NB4 (cell line): Measurements from ENCODE around the gene C22orf15.

Experiments used
- DNase-seq: peaks from one replicate; pipeline ENCODE4 v3.0.0; 2010; ENCODE audit warnings: low read depth
- H3K4me3 ChIP-seq: one replicate; pipeline ENCODE4 v1.5.1; 2011; ENCODE audit warnings: mild to moderate bottlenecking, low read depth, low read length, moderate library complexity
- MYC ChIP-seq: IDR thresholded peaks from 2 replicates; pipeline ENCODE4 v1.6.1; 2011; ENCODE audit warnings: low read depth, low read length
- POLR2A ChIP-seq: IDR thresholded peaks from 2 replicates; pipeline ENCODE4 v1.6.1; 2011; ENCODE audit warnings: mild to moderate bottlenecking; ENCODE audit not compliant: insufficient read length; ENCODE audit errors: extremely low read depth
- TF ChIP-seq, protein P1 (sequence below): IDR thresholded peaks from one replicate; pipeline ENCODE4 v1.5.1; 2012; ENCODE audit warnings: low read depth, low read length
- TF ChIP-seq, protein P2 (sequence below): IDR thresholded peaks from 2 replicates; pipeline ENCODE4 v1.6.1; 2011; ENCODE audit warnings: low read depth, low read length

C22orf15 gene

DNA sequence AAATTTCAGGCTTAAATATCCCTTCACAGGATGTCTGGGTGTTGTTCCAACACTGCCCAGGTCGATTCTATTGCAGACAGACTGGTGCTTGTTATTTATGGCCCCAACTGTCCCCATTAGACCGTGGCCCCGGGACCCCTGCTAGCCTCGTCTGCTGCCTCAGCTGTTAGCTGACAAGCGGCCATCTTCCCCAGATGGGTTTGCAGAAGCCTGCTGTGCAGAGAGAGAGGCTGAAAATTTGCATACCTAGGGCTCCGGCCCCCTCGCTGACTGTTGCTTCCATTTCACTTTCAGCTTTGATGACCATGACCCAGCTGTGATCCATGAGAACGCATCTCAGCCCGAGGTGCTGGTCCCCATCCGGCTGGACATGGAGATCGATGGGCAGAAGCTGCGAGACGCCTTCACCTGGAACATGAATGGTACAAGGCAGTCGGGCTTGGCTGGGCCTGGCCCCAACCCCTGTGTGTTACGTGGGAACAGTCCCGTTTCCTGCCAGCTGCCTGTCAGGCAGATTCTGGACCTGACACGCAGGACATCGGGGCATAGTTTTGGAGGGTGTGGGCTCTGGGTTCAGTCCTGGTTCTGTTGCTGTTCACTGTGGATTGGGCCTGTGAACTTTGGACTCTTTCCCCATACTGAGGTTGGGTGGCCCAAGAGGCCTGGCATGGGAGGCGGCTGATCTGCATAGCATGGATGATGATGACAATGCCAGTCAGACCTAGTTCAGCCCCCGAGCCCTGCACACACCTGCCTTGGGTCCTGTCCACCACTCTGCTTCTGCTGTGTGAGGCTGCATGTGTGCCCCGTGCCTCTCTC, 40.4 kb downstream of the C22orf15 start:
- TF ChIP-seq, protein P1, sequence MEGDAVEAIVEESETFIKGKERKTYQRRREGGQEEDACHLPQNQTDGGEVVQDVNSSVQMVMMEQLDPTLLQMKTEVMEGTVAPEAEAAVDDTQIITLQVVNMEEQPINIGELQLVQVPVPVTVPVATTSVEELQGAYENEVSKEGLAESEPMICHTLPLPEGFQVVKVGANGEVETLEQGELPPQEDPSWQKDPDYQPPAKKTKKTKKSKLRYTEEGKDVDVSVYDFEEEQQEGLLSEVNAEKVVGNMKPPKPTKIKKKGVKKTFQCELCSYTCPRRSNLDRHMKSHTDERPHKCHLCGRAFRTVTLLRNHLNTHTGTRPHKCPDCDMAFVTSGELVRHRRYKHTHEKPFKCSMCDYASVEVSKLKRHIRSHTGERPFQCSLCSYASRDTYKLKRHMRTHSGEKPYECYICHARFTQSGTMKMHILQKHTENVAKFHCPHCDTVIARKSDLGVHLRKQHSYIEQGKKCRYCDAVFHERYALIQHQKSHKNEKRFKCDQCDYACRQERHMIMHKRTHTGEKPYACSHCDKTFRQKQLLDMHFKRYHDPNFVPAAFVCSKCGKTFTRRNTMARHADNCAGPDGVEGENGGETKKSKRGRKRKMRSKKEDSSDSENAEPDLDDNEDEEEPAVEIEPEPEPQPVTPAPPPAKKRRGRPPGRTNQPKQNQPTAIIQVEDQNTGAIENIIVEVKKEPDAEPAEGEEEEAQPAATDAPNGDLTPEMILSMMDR: no peak
- TF ChIP-seq, protein P2, sequence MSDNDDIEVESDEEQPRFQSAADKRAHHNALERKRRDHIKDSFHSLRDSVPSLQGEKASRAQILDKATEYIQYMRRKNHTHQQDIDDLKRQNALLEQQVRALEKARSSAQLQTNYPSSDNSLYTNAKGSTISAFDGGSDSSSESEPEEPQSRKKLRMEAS: no peak
- no peak for TF ChIP-seq POLR2A
- no peak overlapping the region for H3K4me3 ChIP-seq
- no peak for DNase-seq

DNA sequence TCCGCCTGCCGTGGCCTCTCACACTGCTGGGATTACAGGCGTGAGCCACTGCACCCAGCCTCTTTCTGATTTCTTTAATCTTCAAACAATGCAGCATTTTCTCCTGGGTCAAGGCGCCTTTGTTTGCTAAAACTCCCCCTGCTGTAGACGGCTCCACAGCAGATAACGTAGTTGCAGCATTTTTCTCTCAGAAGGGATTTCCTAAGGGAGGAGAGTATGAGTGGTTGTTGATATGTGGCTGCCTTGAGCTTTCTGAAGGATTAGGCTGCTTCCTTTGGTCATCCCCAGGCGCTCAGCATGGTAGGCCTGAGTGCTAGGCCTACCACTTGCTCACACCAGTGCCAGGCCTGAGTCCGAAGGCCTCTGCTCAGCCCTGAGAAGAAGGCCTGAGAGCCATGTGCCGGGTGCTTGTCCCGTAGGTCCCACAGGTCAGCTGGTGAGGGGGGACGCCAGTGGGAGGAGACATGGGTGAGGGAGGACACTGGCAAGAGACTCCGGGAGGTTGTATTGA, 42.0 kb downstream of the C22orf15 start:
- no peak for DNase-seq
- TF ChIP-seq, protein P1: no peak
- TF ChIP-seq MYC (no peak), POLR2A (no peak)
- TF ChIP-seq, protein P2: no peak
- no peak overlapping the region for H3K4me3 ChIP-seq

DNA sequence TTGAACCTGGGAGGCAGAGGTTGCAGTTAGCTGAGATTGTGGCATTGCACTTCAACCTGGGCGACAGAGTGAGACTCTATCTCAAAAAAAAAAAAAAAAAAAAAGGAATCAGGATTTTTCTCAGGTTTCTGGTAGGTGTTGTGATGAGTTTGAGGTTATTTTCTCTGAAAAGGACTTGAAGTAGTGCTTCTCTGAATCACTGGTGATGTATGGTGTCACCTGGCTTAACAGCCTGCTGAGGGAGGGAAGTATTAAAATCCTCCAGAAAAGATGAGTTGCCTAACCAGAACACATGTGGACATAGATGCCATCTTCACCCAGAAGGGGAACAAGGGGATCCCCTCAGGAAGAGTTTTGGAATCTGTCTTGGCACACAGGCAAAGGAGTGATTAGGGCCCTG, 44.0 kb downstream of the C22orf15 start:
- DNase-seq: no peak
- TF ChIP-seq, protein P2: no peak
- TF ChIP-seq POLR2A (no peak), MYC (no peak)
- TF ChIP-seq, protein P1: no peak

DNA sequence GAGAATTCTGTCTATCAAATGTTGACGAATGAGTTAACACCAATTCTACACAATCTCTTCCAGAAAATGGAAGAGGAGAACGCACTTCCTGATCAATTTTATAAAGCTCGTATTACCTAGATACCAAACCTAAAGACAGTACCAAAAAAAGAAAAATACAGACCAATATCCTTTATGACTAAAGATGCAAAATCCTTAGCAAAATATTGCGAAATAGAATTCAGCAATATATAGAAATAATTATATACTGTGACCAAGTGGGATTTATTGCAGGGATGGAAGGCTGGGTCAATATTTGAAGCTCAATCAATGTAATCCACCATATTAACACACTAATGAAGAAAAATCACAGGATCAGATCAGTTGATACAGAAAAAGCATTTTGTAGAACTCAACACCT, 49.6 kb downstream of the C22orf15 start:
- TF ChIP-seq MYC (no peak), POLR2A (no peak)
- TF ChIP-seq, protein P1: no peak
- TF ChIP-seq, protein P2: no peak
- no peak overlapping the region for H3K4me3 ChIP-seq
- DNase-seq: no peak

More for the DNA sequence above, 44.0 kb downstream of the C22orf15 start:
- H3K4me3 ChIP-seq: no peak overlapping the region
